Bronchial epithelial cell (primary cell): Measurements from ENCODE around the gene ANKRD53. TPM values are rescaled to one million over a fixed set of nuclear protein-coding genes. Genes with fewer than 3 reads are reported as not detected.
"Not testable (repeated sequence)": the region's sequence is repeated elsewhere in the genome, so short reads cannot be mapped to it uniquely, and the experiment has no call there.

ENCODE experiments used
- DNase-seq: peaks from one replicate; pipeline ENCODE4 v3.0.0-alpha.2; 2010; ENCODE audit warnings: low read depth
- FAIRE-seq: peaks from 2 replicates; lab custom pipeline; 2011; peaks lifted over from hg19 to GRCh38; lab: Jason Lieb, UNC
- H3K27me3 ChIP-seq: 2 replicates; pipeline ENCODE4 v1.5.1; 2011; ENCODE audit warnings: low read length; ENCODE audit not compliant: control insufficient read depth, insufficient read depth
- H3K36me3 ChIP-seq: 2 replicates; pipeline ENCODE4 v1.5.1; 2011; ENCODE audit warnings: low read length; ENCODE audit not compliant: control insufficient read depth, insufficient read depth
- H3K4me3 ChIP-seq: 2 replicates; pipeline ENCODE4 v1.5.1; 2011; ENCODE audit warnings: mild to moderate bottlenecking, low read depth, low read length, control low read depth
- CTCF ChIP-seq: IDR thresholded peaks from 2 replicates; pipeline ENCODE4 v1.5.1; 2011; ENCODE audit warnings: mild to moderate bottlenecking, moderate library complexity, low read length, control low read depth, inconsistent platforms; ENCODE audit not compliant: insufficient read depth, severe bottlenecking
- total RNA-seq: library from RNA; depleted of rRNA; stranded (reverse); fragments of >200 nt; gene quantifications from 2 replicates; pipeline ENCODE4 v1.2.1, GENCODE V29; 2014

The ANKRD53 gene
- total RNA-seq, 1 donor from 2014 or later: not detected

GRCh38 chr2:71004857-71005256 is 26.4 kb downstream of the ANKRD53 start:
- TF ChIP-seq CTCF: no peak
- FAIRE-seq (no peak), DNase-seq (no peak)
- Histone ChIP-seq H3K4me3 (no peak overlapping the region), H3K36me3 (no peaks in the 10 kb centered on the region), H3K27me3 (no peaks in the 10 kb centered on the region)

- no peaks in the 10 kb centered on the region for H3K36me3 ChIP-seq
- no peak for TF ChIP-seq CTCF
- H3K4me3 ChIP-seq: no peak overlapping the region
- H3K27me3 ChIP-seq: no peaks in the 10 kb centered on the region
- FAIRE-seq (peak; percentile 43), DNase-seq (no peak)
Measured at GRCh38 chr2:71005271-71006202, 27.1 kb downstream of the ANKRD53 start.

GRCh38 chr2:71006323-71006722 is 27.9 kb downstream of the ANKRD53 start:
- FAIRE-seq (no peak), DNase-seq (no peak)

GRCh38 chr2:71006955-71007799 is 28.7 kb downstream of the ANKRD53 start:
- Histone ChIP-seq H3K27me3 (no peaks in the 10 kb centered on the region), H3K4me3 (no peak overlapping the region), H3K36me3 (no peaks in the 10 kb centered on the region)
- DNase-seq (no peak), FAIRE-seq (no peak)
- no peak for TF ChIP-seq CTCF

More at GRCh38 chr2:71006323-71006722, 27.9 kb downstream of the ANKRD53 start:
- Histone ChIP-seq H3K4me3 (no peak overlapping the region), H3K36me3 (no peaks in the 10 kb centered on the region), H3K27me3 (no peaks in the 10 kb centered on the region)
- no peak for TF ChIP-seq CTCF

- DNase-seq: no peak
- Histone ChIP-seq H3K36me3 (no peaks in the 10 kb centered on the region), H3K27me3 (no peaks in the 10 kb centered on the region), H3K4me3 (no peak overlapping the region)
- TF ChIP-seq CTCF: no peak
- no peak for FAIRE-seq
Measured at GRCh38 chr2:71008342-71008741, 29.9 kb downstream of the ANKRD53 start.

GRCh38 chr2:71011786-71012185 is 33.4 kb downstream of the ANKRD53 start:
- not testable (repeated sequence) for H3K27me3 ChIP-seq, H3K4me3 ChIP-seq, H3K36me3 ChIP-seq, FAIRE-seq, DNase-seq
